ENCODE results near the gene IL20RA.

Gene IL20RA

GRCh38 chr6:137008204-137008603, 36.6 kb downstream of the IL20RA start:
- TF ChIP-seq ZBTB7A (IDR thresholded peaks at IDR 0.05; ENCODE audit: low read depth), result no peak
- TF ChIP-seq EGR1 (IDR thresholded peaks at IDR 0.05), result no peak
- no peak for TF ChIP-seq EP300 (IDR thresholded peaks at IDR 0.05; ENCODE audit: borderline replicate concordance)
- TF ChIP-seq TCF12 (IDR thresholded peaks at IDR 0.05; ENCODE audit: low read depth), result no peak

GRCh38 chr6:137006056-137006455, 38.7 kb downstream of the IL20RA start:
- TF ChIP-seq FOXM1 (IDR thresholded peaks at IDR 0.05; ENCODE audit: borderline replicate concordance, low read depth) (no peak), TAF1 (IDR thresholded peaks at IDR 0.05; ENCODE audit: low read depth) (no peak), EGR1 (IDR thresholded peaks at IDR 0.05) (no peak), TCF12 (IDR thresholded peaks at IDR 0.05; ENCODE audit: low read depth) (no peak), EP300 (IDR thresholded peaks at IDR 0.05; ENCODE audit: borderline replicate concordance) (no peak), MAX (IDR thresholded peaks at IDR 0.05) (no peak), CREB1 (IDR thresholded peaks at IDR 0.05; ENCODE audit: low read depth) (no peak), YY1 (IDR thresholded peaks at IDR 0.05; ENCODE audit: low read depth) (no peak), CEBPB (IDR thresholded peaks at IDR 0.05) (no peak), TEAD4 (IDR thresholded peaks at IDR 0.05) (no peak), ZBTB7A (IDR thresholded peaks at IDR 0.05; ENCODE audit: low read depth) (no peak), NFIC (IDR thresholded peaks at IDR 0.05) (no peak), RAD21 (IDR thresholded peaks at IDR 0.05; ENCODE audit: low read depth) (no peak)
- TF ChIP-seq, protein P1, sequence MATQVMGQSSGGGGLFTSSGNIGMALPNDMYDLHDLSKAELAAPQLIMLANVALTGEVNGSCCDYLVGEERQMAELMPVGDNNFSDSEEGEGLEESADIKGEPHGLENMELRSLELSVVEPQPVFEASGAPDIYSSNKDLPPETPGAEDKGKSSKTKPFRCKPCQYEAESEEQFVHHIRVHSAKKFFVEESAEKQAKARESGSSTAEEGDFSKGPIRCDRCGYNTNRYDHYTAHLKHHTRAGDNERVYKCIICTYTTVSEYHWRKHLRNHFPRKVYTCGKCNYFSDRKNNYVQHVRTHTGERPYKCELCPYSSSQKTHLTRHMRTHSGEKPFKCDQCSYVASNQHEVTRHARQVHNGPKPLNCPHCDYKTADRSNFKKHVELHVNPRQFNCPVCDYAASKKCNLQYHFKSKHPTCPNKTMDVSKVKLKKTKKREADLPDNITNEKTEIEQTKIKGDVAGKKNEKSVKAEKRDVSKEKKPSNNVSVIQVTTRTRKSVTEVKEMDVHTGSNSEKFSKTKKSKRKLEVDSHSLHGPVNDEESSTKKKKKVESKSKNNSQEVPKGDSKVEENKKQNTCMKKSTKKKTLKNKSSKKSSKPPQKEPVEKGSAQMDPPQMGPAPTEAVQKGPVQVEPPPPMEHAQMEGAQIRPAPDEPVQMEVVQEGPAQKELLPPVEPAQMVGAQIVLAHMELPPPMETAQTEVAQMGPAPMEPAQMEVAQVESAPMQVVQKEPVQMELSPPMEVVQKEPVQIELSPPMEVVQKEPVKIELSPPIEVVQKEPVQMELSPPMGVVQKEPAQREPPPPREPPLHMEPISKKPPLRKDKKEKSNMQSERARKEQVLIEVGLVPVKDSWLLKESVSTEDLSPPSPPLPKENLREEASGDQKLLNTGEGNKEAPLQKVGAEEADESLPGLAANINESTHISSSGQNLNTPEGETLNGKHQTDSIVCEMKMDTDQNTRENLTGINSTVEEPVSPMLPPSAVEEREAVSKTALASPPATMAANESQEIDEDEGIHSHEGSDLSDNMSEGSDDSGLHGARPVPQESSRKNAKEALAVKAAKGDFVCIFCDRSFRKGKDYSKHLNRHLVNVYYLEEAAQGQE (IDR thresholded peaks at IDR 0.05; ENCODE audit: low read depth), result no peak
- TF ChIP-seq, protein P2, sequence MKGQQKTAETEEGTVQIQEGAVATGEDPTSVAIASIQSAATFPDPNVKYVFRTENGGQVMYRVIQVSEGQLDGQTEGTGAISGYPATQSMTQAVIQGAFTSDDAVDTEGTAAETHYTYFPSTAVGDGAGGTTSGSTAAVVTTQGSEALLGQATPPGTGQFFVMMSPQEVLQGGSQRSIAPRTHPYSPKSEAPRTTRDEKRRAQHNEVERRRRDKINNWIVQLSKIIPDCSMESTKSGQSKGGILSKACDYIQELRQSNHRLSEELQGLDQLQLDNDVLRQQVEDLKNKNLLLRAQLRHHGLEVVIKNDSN (IDR thresholded peaks at IDR 0.05), result no peak

DNA sequence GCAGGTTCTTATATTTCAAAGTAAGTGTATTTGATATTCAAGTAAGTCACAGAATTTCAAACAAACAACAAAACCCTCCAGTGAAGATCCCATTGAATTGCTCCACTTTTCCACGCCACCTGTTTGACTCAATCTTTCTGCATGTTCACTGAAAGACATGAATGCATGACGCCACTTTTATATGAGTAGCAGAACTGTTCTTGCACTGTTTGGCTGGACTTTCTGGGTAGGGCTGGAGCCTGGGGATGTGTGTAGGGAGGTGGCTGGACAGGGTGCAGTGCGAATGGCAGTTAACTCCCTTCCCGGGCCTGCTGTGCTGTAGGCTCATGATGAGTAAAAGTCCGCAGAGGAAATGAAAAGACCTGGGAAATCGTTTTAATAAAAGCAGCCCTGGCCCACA, 39.7 kb downstream of the IL20RA start:
- TF ChIP-seq YY1 (IDR thresholded peaks at IDR 0.05; ENCODE audit: low read depth) (no peak), ZBTB7A (IDR thresholded peaks at IDR 0.05; ENCODE audit: low read depth) (no peak), MAX (IDR thresholded peaks at IDR 0.05) (no peak), EP300 (IDR thresholded peaks at IDR 0.05; ENCODE audit: borderline replicate concordance) (no peak), TCF12 (IDR thresholded peaks at IDR 0.05; ENCODE audit: low read depth) (no peak), TEAD4 (IDR thresholded peaks at IDR 0.05) (no peak), TAF1 (IDR thresholded peaks at IDR 0.05; ENCODE audit: low read depth) (no peak), RAD21 (IDR thresholded peaks at IDR 0.05; ENCODE audit: low read depth) (no peak), FOXM1 (IDR thresholded peaks at IDR 0.05; ENCODE audit: borderline replicate concordance, low read depth) (no peak), CEBPB (IDR thresholded peaks at IDR 0.05) (no peak), EGR1 (IDR thresholded peaks at IDR 0.05) (no peak), CREB1 (IDR thresholded peaks at IDR 0.05; ENCODE audit: low read depth) (no peak), NFIC (IDR thresholded peaks at IDR 0.05) (no peak)
- TF ChIP-seq, protein P2 (IDR thresholded peaks at IDR 0.05), result no peak
- TF ChIP-seq, protein P1 (IDR thresholded peaks at IDR 0.05; ENCODE audit: low read depth), result no peak

DNA sequence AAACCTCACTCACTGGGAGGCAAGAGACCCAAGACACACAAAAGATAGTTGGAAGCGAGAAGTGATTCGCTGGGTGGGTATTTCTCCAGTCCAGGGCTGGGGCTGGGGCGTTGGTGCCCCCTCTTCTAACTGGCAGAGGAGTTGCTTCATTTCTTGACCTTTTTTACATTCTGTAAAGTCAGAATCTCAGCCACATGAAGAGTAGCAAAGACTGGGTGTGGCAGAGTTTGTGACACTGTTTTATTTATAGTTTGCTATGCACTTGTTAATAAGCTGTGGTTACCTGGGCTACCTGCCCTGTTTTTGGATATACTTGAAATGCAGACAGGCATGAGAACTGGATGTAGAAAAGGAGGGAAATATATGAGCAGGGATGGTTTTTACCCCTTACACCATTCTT, 42.3 kb downstream of the IL20RA start:
- TF ChIP-seq EP300 (IDR thresholded peaks at IDR 0.05; ENCODE audit: borderline replicate concordance), result no peak
- TF ChIP-seq RAD21 (IDR thresholded peaks at IDR 0.05; ENCODE audit: low read depth), result no peak
- no peak for TF ChIP-seq MAX (IDR thresholded peaks at IDR 0.05)
- TF ChIP-seq, protein P1 (IDR thresholded peaks at IDR 0.05; ENCODE audit: low read depth), result no peak
- TF ChIP-seq NFIC (IDR thresholded peaks at IDR 0.05), result no peak
- TF ChIP-seq ZBTB7A (IDR thresholded peaks at IDR 0.05; ENCODE audit: low read depth), result no peak

GRCh38 chr6:137001977-137002302, 42.8 kb downstream of the IL20RA start:
- TF ChIP-seq YY1 (IDR thresholded peaks at IDR 0.05; ENCODE audit: low read depth) (no peak), MAX (IDR thresholded peaks at IDR 0.05) (no peak), EP300 (IDR thresholded peaks at IDR 0.05; ENCODE audit: borderline replicate concordance) (no peak), CEBPB (IDR thresholded peaks at IDR 0.05) (no peak), CREB1 (IDR thresholded peaks at IDR 0.05; ENCODE audit: low read depth) (no peak), TEAD4 (IDR thresholded peaks at IDR 0.05) (no peak), TCF12 (IDR thresholded peaks at IDR 0.05; ENCODE audit: low read depth) (no peak), NFIC (IDR thresholded peaks at IDR 0.05) (no peak)

Data from Ishikawa (cell line).